ENCODE results near the gene NOL4L. TPM values are rescaled to one million over a fixed set of nuclear protein-coding genes. Genes with fewer than 3 reads are reported as not detected.

Gene NOL4L
- total RNA-seq, 1 experiment from 2014 or later, result 31.7 TPM

DNA sequence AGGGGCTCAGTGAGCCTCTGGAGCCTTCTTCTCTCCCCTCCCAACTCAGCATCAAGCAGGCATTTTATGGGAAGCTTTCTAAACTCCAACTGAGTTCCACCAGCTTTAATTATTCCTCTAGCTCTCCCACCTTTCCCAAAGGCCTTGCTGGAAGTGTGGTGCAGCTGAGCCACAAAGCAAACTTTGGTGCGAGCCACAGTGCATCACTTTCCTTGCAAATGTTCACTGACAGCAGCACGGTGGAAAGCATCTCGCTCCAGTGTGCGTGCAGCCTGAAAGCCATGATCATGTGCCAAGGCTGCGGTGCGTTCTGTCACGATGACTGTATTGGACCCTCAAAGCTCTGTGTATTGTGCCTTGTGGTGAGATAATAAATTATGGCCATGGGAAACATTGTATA is 148.2 kb downstream of the NOL4L start:
- H3K4me1 ChIP-seq (ENCODE audit: insufficient read depth, low read length), result no peaks in the 10 kb centered on the region
- no CpG with 5 or more reads among the region's 7 CpGs for WGBS (ENCODE audit: extremely low coverage, insufficient read length, low lambda C conversion rate)
- no peaks in the 10 kb centered on the region for H3K27me3 Mint-ChIP-seq (ENCODE audit: low read depth)
- no peak overlapping the region for H2BK120ac ChIP-seq (ENCODE audit: low read depth, low read length, poor library complexity, severe bottlenecking)
- TF ChIP-seq, protein P1, sequence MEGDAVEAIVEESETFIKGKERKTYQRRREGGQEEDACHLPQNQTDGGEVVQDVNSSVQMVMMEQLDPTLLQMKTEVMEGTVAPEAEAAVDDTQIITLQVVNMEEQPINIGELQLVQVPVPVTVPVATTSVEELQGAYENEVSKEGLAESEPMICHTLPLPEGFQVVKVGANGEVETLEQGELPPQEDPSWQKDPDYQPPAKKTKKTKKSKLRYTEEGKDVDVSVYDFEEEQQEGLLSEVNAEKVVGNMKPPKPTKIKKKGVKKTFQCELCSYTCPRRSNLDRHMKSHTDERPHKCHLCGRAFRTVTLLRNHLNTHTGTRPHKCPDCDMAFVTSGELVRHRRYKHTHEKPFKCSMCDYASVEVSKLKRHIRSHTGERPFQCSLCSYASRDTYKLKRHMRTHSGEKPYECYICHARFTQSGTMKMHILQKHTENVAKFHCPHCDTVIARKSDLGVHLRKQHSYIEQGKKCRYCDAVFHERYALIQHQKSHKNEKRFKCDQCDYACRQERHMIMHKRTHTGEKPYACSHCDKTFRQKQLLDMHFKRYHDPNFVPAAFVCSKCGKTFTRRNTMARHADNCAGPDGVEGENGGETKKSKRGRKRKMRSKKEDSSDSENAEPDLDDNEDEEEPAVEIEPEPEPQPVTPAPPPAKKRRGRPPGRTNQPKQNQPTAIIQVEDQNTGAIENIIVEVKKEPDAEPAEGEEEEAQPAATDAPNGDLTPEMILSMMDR (conservative IDR thresholded peaks at IDR 0.05), result no peak
- H4K20me1 ChIP-seq (ENCODE audit: control insufficient read depth, insufficient read depth, insufficient read length), result no peaks in the 10 kb centered on the region
- no peak overlapping the region for H2BK12ac ChIP-seq (ENCODE audit: insufficient read length, low read depth, low read length)
- H3K4ac ChIP-seq (ENCODE audit: low read depth, low read length), result no peak overlapping the region
- no peak overlapping the region for H3K4me3 Mint-ChIP-seq
- no peaks in the 10 kb centered on the region for H3K9me3 Mint-ChIP-seq
- no peak overlapping the region for H4K8ac ChIP-seq (replicated peaks; ENCODE audit: insufficient read length, low read depth, low read length)
- H3K4me2 ChIP-seq (ENCODE audit: insufficient read depth, insufficient read length, low read length), result no peak overlapping the region
- no peak overlapping the region for H3K18ac ChIP-seq (ENCODE audit: insufficient read length, low read depth, low read length)
- H3K4me1 Mint-ChIP-seq, result peaks cover 13 to 15% of the 10 kb centered on the region in 2 experiments
- no peak for DNase-seq
- H2AFZ ChIP-seq (ENCODE audit: low read length), result no peak overlapping the region
- H3K27me3 ChIP-seq (ENCODE audit: insufficient read depth, low read length), result no peaks in the 10 kb centered on the region
- no peak overlapping the region for H4K91ac ChIP-seq (ENCODE audit: insufficient read length, low read depth, low read length)
- no peak overlapping the region for H4K5ac ChIP-seq (ENCODE audit: insufficient read length, low read depth, low read length)
- no peak overlapping the region for H3K9ac ChIP-seq (ENCODE audit: extremely low read depth, insufficient read length, low read length)
- no peak overlapping the region for H3K27ac ChIP-seq (ENCODE audit: insufficient read length, low read depth, low read length)
- H3K56ac ChIP-seq (ENCODE audit: insufficient read length, low read depth, low read length), result no peak overlapping the region
- H3K23me2 ChIP-seq (ENCODE audit: insufficient read length, low read depth, low read length, poor library complexity, severe bottlenecking), result no peaks in the 10 kb centered on the region
- H3K79me2 ChIP-seq (ENCODE audit: insufficient read depth, low read length), result no peaks in the 10 kb centered on the region
- no peak overlapping the region for H3K27ac Mint-ChIP-seq
- H3K14ac ChIP-seq (ENCODE audit: insufficient read depth, low read length), result no peak overlapping the region
- no peak overlapping the region for H2BK20ac ChIP-seq (ENCODE audit: low read depth, low read length, poor library complexity, severe bottlenecking)
- no peak overlapping the region for H2AK5ac ChIP-seq (ENCODE audit: insufficient read length, low read length)
- no peak overlapping the region for H3T11ph ChIP-seq (ENCODE audit: low read length)
- H3K79me1 ChIP-seq (ENCODE audit: insufficient read depth, low read depth, low read length, poor library complexity, severe bottlenecking), result no peaks in the 10 kb centered on the region
- no peak overlapping the region for H3K23ac ChIP-seq (ENCODE audit: insufficient read length, low read depth, low read length)
- no peak overlapping the region for H2BK15ac ChIP-seq (ENCODE audit: low read depth, low read length)
- H3K9me3 ChIP-seq (ENCODE audit: control insufficient read depth, low read depth, low read length), result no peaks in the 10 kb centered on the region
- peaks cover 10 to 46% (median 33%) of the 10 kb centered on the region in 3 experiments; a peak in 5 of 7 replicates for H3K36me3 Mint-ChIP-seq (ENCODE audit: insufficient read depth in 1 of 3, low read depth in 3 of 3)
- no peak overlapping the region for H2BK5ac ChIP-seq (ENCODE audit: insufficient read length, low read length)
